Natural killer cell (primary cell): ENCODE data around the gene ZFHX2. TPM values are rescaled to one million over a fixed set of nuclear protein-coding genes. Genes with fewer than 3 reads are reported as not detected.

Source experiments
- ATAC-seq, 3 donors: fragments of 150-1000 bp in 2 of 3; fragments of 200-7000 bp in 1 of 3; cut with Tn5 transposase; 1 replicate in 1 of 3; 2 replicates in 2 of 3; pipeline ENCODE4 v1.10.0; 2021; ENCODE audit warnings: mild to moderate bottlenecking in 2 of 3, moderate library complexity in 2 of 3
- DNase-seq, 2 donors: peaks; one replicate each; pipeline versions ENCODE4 v3.0.0 to v3.0.0-alpha.2; 2013 to 2021; ENCODE audit warnings: mixed read lengths in 1 of 2
- H3K27ac ChIP-seq: one replicate; pipeline ENCODE4 v1.5.1; 2013; ENCODE audit warnings: mild to moderate bottlenecking, low read length
- H3K27me3 ChIP-seq: one replicate; pipeline ENCODE4 v1.6.1; 2013; ENCODE audit warnings: low read length; ENCODE audit not compliant: control insufficient read depth, insufficient read depth
- H3K36me3 ChIP-seq: one replicate; pipeline ENCODE4 v1.6.1; 2013; ENCODE audit warnings: low read length; ENCODE audit not compliant: control insufficient read depth, insufficient read depth
- H3K4me1 ChIP-seq: one replicate; pipeline ENCODE4 v1.6.1; 2013; ENCODE audit warnings: low read length; ENCODE audit not compliant: control insufficient read depth, insufficient read depth
- H3K4me3 ChIP-seq: one replicate; pipeline ENCODE4 v1.5.1; 2013; ENCODE audit warnings: low read length
- H3K9me3 ChIP-seq: one replicate; pipeline ENCODE4 v1.6.1; 2013; ENCODE audit warnings: low read length; ENCODE audit not compliant: control insufficient read depth, insufficient read depth
- H3K27ac Mint-ChIP-seq, 2 donors: one replicate each; pipeline ENCODE4 v1.8.0; 2022; ENCODE audit warnings: mild to moderate bottlenecking in 2 of 2, mixed read lengths in 2 of 2, moderate library complexity in 1 of 2
- H3K27me3 Mint-ChIP-seq, 2 donors: one replicate each; pipeline ENCODE4 v1.8.0; 2022; ENCODE audit warnings: low read depth in 2 of 2, mixed read lengths in 2 of 2
- H3K36me3 Mint-ChIP-seq: one replicate; pipeline ENCODE4 v1.8.0; 2022; ENCODE audit warnings: mixed read lengths
- H3K4me1 Mint-ChIP-seq, 2 donors: one replicate each; pipeline ENCODE4 v1.8.0; 2022; ENCODE audit warnings: mixed read lengths in 2 of 2
- H3K4me3 Mint-ChIP-seq: one replicate; pipeline ENCODE4 v1.8.0; 2022; ENCODE audit warnings: mild to moderate bottlenecking, moderate library complexity, mixed read lengths
- H3K9me3 Mint-ChIP-seq, 2 donors: one replicate each; pipeline ENCODE4 v1.8.0; 2022; ENCODE audit warnings: mixed read lengths in 2 of 2
- CTCF ChIP-seq: fragments of 200-600 bp; IDR thresholded peaks from one replicate; pipeline ENCODE4 v1.8.0; 2022; ENCODE audit warnings: antibody characterized with exemption
- WGBS: methylation state at CpG from one replicate; pipeline ENCODE4 v1.1.7; 2013; ENCODE audit warnings: missing lambda C conversion rate; ENCODE audit not compliant: insufficient coverage; 5-methylcytosine and 5-hydroxymethylcytosine counted together
- intact Hi-C: fragments of 100-400 bp; cut with micrococcal nuclease; formaldehyde crosslinking; loops from one replicate; pipeline ENCODE4 v1.14.2; 2022
- total RNA-seq, 4 donors: library from RNA; stranded (reverse); fragments of 120-200 nt in 1 of 4; gene quantifications; one replicate each; pipeline versions ENCODE4 v1.2.3 to v1.2.4, GENCODE V29; 2013 to 2022

The ZFHX2 gene
- total RNA-seq, 3 donors from 2014 or later (not counting 1 experiment from before 2014, with no cell fraction given), result 0.07 to 0.72 (median 0.45) TPM

- H3K9me3 Mint-ChIP-seq, result no peaks in the 10 kb centered on the region
- Histone ChIP-seq H3K27me3 (peaks cover 2% of the 10 kb centered on the region), H3K9me3 (no peaks in the 10 kb centered on the region), H3K4me1 (peaks cover 24% of the 10 kb centered on the region), H3K36me3 (no peaks in the 10 kb centered on the region), H3K4me3 (no peak overlapping the region), H3K27ac (no peak overlapping the region)
- TF ChIP-seq CTCF, result no peak
- intact Hi-C loops, result no loop called here
- H3K27me3 Mint-ChIP-seq, result peaks cover 8 to 29% of the 10 kb centered on the region in 2 donors
- ATAC-seq, result no peak
- H3K4me3 Mint-ChIP-seq, result no peak overlapping the region
- H3K4me1 Mint-ChIP-seq, result peaks cover 21 to 40% of the 10 kb centered on the region in 2 donors
- no peak for DNase-seq
- 86% methylated on average over 23 of the region's 23 CpGs for WGBS
- H3K36me3 Mint-ChIP-seq, result no peaks in the 10 kb centered on the region
- H3K27ac Mint-ChIP-seq, result no peak overlapping the region
These were observed 19.4 kb upstream of the ZFHX2 start for GRCh38 chr14:23570806-23571483.

- H3K27ac Mint-ChIP-seq, result peak overlapping the region; percentile 91 to 99
- H3K27ac ChIP-seq, result no peak overlapping the region
- DNase-seq (peak in 1 of 2 donors; percentile 13), ATAC-seq (no peak)
- WGBS, result 83% methylated on average over 5 of the region's 7 CpGs
- no peaks in the 10 kb centered on the region for H3K27me3 ChIP-seq
- H3K4me3 Mint-ChIP-seq, result no peak overlapping the region
- no peak for TF ChIP-seq CTCF
- H3K9me3 ChIP-seq, result no peaks in the 10 kb centered on the region
- H3K4me1 ChIP-seq, result peaks cover 24% of the 10 kb centered on the region
- H3K36me3 Mint-ChIP-seq, result no peaks in the 10 kb centered on the region
- peaks cover 9% of the 10 kb centered on the region for H3K36me3 ChIP-seq
- H3K27me3 Mint-ChIP-seq, result peaks cover 0 to 21% of the 10 kb centered on the region in 2 donors
- H3K9me3 Mint-ChIP-seq, result no peaks in the 10 kb centered on the region
- intact Hi-C loops, result no loop called here
- peaks cover 21 to 43% of the 10 kb centered on the region in 2 donors for H3K4me1 Mint-ChIP-seq
- H3K4me3 ChIP-seq, result no peak overlapping the region
These were observed 18.0 kb upstream of the ZFHX2 start for GRCh38 chr14:23569443-23570151.

DNA sequence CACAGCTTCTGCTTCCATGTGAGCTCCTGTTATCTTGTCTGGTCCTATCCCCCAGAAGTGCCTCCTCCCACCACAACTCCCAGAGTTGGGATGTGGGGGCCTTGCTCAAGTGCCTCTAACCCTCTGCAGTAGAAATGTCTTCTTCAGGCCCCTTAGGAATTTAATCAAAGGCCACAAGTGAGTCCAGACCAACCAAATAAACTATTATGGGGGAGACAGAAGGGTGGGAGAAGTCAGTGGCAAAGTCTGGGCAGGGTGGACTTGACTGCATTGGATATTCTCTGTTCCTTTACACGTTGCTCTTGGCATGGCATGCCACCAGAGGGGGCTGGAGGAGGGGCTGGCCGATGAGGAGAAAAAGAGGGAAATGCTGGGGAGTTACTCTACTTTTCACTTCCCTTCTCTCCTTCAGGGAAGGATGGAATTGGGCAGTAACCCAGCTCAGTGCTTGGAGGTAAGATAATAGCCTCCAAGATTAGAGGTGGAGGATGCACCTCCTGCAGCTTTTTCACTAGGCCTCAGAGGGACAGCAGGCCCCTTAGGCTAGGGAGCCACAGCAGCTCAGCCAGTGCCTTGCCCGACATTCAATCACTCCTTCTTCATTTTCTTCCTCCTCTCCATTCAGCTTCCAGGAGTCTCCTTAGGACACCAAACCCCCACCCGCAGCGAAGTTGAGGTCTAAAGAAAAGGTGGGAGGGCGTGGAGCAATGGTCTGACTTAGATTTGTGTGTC lies 17.2 kb upstream of the ZFHX2 start:
- WGBS, result 67% methylated on average over 3 of the region's 6 CpGs
- peaks cover 17% of the 10 kb centered on the region for H3K36me3 ChIP-seq
- no peaks in the 10 kb centered on the region for H3K9me3 ChIP-seq
- Mint-ChIP-seq H3K4me1 (peaks cover 21 to 43% of the 10 kb centered on the region in 2 donors), H3K9me3 (no peaks in the 10 kb centered on the region), H3K27me3 (peaks cover 0 to 16% of the 10 kb centered on the region in 2 donors), H3K27ac (peak overlapping the region; percentile 91 to 99), H3K4me3 (peak overlapping the region; percentile 97), H3K36me3 (no peaks in the 10 kb centered on the region)
- no peak overlapping the region for H3K4me3 ChIP-seq
- ATAC-seq (no peak), DNase-seq (peak in 1 of 2 donors; percentile 44)
- H3K4me1 ChIP-seq, result peaks cover 24% of the 10 kb centered on the region
- intact Hi-C loops, result no loop called here
- no peak for TF ChIP-seq CTCF
- H3K27me3 ChIP-seq, result no peaks in the 10 kb centered on the region
- H3K27ac ChIP-seq, result no peak overlapping the region
